ENCODE measurements around the gene LPP.

LPP gene

DNA sequence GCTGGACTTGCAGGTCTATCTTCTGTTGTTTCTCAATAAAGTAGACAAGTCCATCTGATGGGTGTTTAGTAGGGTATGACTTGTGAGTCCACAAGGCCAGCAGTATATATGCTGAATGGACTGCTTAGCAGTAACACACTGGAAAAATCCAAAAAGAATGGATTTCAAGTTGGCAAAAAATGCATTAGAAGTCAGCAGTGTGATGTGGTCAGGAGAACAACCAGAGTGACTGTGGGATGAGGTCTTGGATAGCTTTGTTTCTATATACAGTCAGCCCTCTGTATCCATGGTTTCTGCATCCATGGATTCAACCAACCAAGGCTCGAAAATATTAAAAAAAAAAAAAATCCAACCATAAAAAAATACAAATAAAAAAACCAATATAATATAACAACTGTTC lies 55.8 kb downstream of the LPP start:
- Histone ChIP-seq H3K79me2 (ENCODE audit: insufficient read depth, low read length) (no peaks in the 10 kb centered on the region), H3K9ac (ENCODE audit: low read length) (no peak overlapping the region), H3K27ac (ENCODE audit: low read depth, low read length) (no peak overlapping the region), H3K36me3 (ENCODE audit: low read length) (no peaks in the 10 kb centered on the region), H3K9me3 (ENCODE audit: insufficient read depth, low read length) (no peaks in the 10 kb centered on the region), H2AFZ (ENCODE audit: low read depth, low read length, severe bottlenecking) (no peak overlapping the region), H3K27me3 (ENCODE audit: low read length) (no peaks in the 10 kb centered on the region), H4K20me1 (ENCODE audit: low read depth, low read length) (no peaks in the 10 kb centered on the region), H3K4me3 (ENCODE audit: insufficient read depth, low read length, poor library complexity, severe bottlenecking) (no peak overlapping the region), H3K4me2 (ENCODE audit: low read depth, low read length, poor library complexity, severe bottlenecking) (no peak overlapping the region), H3K9me2 (replicated peaks; ENCODE audit: insufficient read depth, low read length) (no peaks in the 10 kb centered on the region), H3F3A (ENCODE audit: insufficient read depth) (peaks cover 16% of the 10 kb centered on the region; the same call in 1 of the 2 replicates)
- no peak for TF ChIP-seq EZH2phosphoT487 (conservative IDR thresholded peaks at IDR 0.05; ENCODE audit: low read length)
- TF ChIP-seq, protein P1, sequence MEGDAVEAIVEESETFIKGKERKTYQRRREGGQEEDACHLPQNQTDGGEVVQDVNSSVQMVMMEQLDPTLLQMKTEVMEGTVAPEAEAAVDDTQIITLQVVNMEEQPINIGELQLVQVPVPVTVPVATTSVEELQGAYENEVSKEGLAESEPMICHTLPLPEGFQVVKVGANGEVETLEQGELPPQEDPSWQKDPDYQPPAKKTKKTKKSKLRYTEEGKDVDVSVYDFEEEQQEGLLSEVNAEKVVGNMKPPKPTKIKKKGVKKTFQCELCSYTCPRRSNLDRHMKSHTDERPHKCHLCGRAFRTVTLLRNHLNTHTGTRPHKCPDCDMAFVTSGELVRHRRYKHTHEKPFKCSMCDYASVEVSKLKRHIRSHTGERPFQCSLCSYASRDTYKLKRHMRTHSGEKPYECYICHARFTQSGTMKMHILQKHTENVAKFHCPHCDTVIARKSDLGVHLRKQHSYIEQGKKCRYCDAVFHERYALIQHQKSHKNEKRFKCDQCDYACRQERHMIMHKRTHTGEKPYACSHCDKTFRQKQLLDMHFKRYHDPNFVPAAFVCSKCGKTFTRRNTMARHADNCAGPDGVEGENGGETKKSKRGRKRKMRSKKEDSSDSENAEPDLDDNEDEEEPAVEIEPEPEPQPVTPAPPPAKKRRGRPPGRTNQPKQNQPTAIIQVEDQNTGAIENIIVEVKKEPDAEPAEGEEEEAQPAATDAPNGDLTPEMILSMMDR (IDR thresholded peaks at IDR 0.05; ENCODE audit: insufficient read depth, low read length, poor library complexity, severe bottlenecking), result no peak

DNA sequence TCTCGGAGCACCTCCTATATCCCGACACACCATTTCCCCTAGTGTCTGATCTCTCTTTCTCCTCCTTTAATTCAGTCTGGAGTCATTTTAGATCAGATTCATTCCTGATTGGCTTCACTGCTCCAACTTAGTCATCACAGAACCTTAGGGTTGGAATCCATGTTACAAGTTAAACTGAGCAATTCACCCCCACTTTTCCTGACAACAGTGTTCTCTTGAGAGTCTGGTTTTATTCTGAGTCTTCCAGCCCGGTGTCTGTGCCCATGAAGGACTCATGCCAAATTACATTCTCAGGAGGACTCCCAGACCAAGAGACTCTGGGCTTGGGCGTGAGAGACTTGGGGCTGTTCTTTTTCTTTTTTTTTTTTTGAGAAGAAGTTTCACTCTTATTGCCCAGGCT lies 57.5 kb downstream of the LPP start:
- H3K36me3 ChIP-seq (ENCODE audit: low read length), result no peaks in the 10 kb centered on the region
- H3K9me2 ChIP-seq (replicated peaks; ENCODE audit: insufficient read depth, low read length), result no peaks in the 10 kb centered on the region
- H3K27me3 ChIP-seq (ENCODE audit: low read length), result no peaks in the 10 kb centered on the region
- no peak overlapping the region for H3K4me3 ChIP-seq (ENCODE audit: insufficient read depth, low read length, poor library complexity, severe bottlenecking)
- H3K9me3 ChIP-seq (ENCODE audit: insufficient read depth, low read length), result no peaks in the 10 kb centered on the region
- no peak for TF ChIP-seq EZH2phosphoT487 (conservative IDR thresholded peaks at IDR 0.05; ENCODE audit: low read length)
- TF ChIP-seq, protein P1 (IDR thresholded peaks at IDR 0.05; ENCODE audit: insufficient read depth, low read length, poor library complexity, severe bottlenecking), result no peak
- no peak overlapping the region for H3K9ac ChIP-seq (ENCODE audit: low read length)
- no peak overlapping the region for H3K4me2 ChIP-seq (ENCODE audit: low read depth, low read length, poor library complexity, severe bottlenecking)
- no peak overlapping the region for H2AFZ ChIP-seq (ENCODE audit: low read depth, low read length, severe bottlenecking)
- no peak overlapping the region for H3K27ac ChIP-seq (ENCODE audit: low read depth, low read length)
- H3F3A ChIP-seq (ENCODE audit: insufficient read depth), result peaks cover 28% of the 10 kb centered on the region
- no peaks in the 10 kb centered on the region for H3K79me2 ChIP-seq (ENCODE audit: insufficient read depth, low read length)
- no peaks in the 10 kb centered on the region for H4K20me1 ChIP-seq (ENCODE audit: low read depth, low read length)

DNA sequence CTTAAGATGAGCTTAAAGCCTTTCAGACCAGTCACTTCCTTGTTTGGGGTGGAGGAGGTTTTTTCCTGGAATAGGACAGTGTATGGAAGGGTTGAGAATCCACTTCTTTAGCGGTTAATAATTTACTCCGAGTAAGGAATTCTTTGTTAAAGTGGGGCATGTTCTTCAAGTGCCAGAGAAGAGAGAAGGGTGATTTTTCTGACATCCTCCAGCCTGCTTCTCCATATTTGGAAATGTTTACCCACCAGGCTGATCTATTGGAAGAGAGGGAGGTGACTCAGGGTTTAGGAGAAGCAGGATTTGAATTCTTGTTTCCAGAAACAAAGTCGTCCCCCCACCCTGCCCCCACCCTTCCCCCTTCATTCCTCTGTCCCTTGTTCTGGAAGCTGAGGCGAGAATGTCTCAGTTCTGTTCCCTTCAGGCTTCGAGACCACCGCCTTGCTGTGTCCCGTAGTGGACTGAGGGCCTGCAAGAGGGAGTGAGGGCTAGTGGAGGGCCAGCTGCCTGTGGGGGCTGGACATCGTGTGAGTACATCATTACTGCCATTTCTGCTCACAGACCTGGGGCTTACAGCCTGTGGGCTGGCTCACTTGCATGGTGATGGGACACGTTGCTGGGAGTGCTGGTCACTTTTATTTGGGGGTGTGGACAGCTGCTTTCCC lies 58.5 kb downstream of the LPP start:
- Histone ChIP-seq H3K4me3 (ENCODE audit: insufficient read depth, low read length, poor library complexity, severe bottlenecking) (no peak overlapping the region), H4K20me1 (ENCODE audit: low read depth, low read length) (no peaks in the 10 kb centered on the region), H3K27me3 (ENCODE audit: low read length) (no peaks in the 10 kb centered on the region), H3F3A (ENCODE audit: insufficient read depth) (peaks cover 38% of the 10 kb centered on the region), H2AFZ (ENCODE audit: low read depth, low read length, severe bottlenecking) (no peak overlapping the region), H3K9ac (ENCODE audit: low read length) (no peak overlapping the region), H3K9me3 (ENCODE audit: insufficient read depth, low read length) (no peaks in the 10 kb centered on the region), H3K79me2 (ENCODE audit: insufficient read depth, low read length) (no peaks in the 10 kb centered on the region), H3K36me3 (ENCODE audit: low read length) (no peaks in the 10 kb centered on the region), H3K4me2 (ENCODE audit: low read depth, low read length, poor library complexity, severe bottlenecking) (no peak overlapping the region), H3K9me2 (replicated peaks; ENCODE audit: insufficient read depth, low read length) (no peaks in the 10 kb centered on the region), H3K27ac (ENCODE audit: low read depth, low read length) (peak overlapping the region; percentile 88)
- TF ChIP-seq EZH2phosphoT487 (conservative IDR thresholded peaks at IDR 0.05; ENCODE audit: low read length), result no peak
- TF ChIP-seq, protein P1 (IDR thresholded peaks at IDR 0.05; ENCODE audit: insufficient read depth, low read length, poor library complexity, severe bottlenecking), result no peak

All from SU-DHL-6 (cell line).